NCI-H2196 (cell line): Measurements from ENCODE around the gene ANKH.
"Not testable (repeated sequence)": the region's sequence is repeated elsewhere in the genome, so short reads cannot be mapped to it uniquely, and the experiment has no call there.

Experiments used
- DNase-seq: peaks from one replicate; lab custom pipeline; 2025; ENCODE audit not compliant: unreplicated experiment; lab: John Stamatoyannopoulos, UW

Gene ANKH

DNA sequence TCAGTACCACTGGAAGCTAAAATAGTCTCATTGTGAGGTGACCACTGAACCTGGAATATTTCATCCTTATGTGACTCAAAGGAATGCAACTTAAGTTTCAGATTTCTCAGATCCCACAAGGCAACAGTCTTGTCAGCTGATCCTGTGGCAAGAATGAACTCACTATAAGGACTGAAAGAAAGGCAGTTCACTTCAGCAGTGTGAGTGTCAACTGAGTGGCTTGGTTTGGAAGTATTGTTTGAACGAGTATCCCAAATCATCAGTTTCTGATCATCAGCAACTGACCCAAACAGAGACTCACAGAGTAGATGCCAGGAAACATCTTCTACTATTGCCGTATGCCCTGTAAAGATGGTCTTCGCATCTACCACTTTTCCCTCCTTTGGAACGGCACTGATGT is 74.2 kb downstream of the ANKH start:
- not testable (repeated sequence) for DNase-seq

DNA sequence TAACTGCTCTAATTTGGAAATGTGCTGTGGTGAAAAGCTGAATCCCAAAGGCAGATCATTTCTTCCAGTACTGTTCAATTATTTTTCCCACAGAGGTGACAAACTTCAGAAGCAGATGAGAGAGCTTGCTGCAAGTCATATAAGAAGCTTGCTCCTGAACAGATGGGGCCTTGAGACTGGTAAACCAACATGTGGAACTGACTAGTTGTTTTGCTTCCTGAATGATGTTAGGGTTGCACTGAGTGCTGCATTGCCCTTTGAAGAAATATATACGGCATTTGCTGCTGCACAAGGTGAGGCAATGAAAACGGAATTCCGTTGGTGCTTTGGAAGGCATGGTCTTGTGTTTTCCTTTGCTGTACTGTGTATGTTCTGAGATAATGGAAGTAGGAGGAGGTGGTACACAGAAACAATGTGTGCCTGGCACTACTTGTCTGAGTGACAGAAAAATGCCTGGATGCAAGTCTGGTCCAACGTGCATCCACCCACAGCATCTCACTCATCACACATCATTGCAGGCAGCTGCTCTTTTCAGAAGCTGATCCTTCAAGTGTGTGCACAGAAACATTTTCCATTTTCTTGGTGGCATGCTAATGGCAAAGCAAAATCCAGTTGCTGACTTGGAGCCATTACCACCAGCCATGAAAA is 76.9 kb downstream of the ANKH start:
- DNase-seq: no peak

DNA sequence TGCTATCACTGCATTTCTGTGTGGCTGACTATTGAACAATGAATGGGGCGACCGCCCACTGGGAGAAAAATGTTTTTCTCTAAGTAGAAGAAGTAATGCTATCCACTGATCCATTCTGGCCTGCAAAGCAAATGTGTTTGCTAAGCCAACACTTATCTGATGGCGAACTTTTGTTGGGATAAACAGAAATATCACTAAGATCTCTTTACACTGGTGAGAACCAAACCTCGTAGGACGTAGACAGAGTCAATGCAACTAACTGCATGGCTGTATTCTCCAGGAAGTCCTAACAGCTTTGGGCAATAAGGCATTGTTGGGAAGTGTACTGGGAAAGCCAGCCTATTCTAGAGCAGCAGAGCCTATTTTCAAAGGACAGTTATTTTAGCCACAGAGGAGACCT is 77.7 kb downstream of the ANKH start:
- DNase-seq: no peak

DNA sequence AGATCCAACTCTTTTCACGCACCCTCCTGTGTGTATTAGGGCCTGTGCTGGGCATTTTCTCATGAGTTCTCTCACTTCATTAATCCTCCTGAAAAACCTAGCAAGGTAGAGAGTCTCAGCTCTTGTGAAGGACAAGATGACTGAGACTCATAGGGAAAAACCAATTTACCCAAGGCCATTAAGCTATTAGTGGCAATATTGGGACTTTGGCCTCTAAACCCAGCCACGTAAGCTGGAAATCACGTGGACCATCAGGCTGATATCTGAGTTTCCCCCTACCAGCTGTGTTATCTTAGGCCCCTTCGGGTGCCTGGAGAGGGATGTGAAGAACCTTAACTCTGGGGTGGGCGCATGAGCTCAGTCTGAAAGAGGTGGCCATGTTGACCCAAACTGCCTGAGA is 80.7 kb downstream of the ANKH start:
- DNase-seq: no peak

DNA sequence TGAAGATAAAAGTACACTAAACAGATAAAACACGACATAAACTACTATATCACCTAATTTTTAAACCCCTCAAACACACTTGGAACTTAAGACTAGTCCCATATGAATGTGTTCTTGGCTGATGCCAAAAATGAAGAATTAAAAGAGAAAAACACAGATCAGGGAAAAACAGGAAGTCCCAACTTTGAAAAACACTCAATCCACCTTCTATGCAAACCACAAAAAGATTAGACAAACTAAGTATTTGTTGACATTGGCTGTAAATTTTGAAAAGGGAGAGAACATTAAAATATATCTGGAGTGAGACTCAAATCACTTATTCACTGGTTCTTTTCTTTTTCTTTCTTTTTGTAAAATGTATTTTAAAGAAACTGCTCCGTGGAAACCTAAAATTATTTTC is 81.4 kb downstream of the ANKH start:
- no peak for DNase-seq

DNA sequence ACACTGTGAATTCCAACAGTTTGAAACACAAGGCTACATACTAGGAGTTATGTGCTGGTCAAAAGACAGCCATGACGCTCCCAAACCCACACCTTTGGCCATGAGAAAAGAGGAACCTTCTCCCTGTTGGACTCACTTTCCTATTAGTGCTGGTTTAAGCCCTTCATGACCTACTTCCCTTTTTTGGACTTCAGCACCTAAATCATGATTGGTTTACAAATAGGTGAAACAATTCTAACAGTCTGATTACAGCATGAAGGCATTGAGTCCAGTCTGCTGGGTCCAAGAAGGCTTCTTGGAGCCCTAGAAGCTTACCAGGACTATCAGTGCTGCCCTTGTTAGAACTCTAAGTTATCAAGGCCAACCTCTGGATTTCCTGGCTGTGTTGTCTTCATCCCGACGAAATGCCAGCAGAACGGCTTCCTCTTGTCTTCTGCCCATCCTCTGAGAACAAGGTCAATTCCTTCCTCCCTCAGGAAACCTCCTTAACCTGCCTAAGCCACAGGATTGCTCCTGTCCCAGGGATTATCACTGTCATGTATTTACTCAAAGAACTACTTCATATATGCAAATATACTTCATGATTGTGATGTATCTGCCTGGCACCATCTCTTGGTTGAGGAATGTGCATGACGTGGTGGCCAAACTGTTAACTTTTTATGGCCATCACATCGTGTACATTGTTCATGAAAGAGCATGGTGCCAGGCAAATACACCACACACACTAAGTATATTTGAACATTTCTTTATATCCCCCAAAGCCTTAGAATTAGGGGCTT is 83.6 kb downstream of the ANKH start:
- DNase-seq: no peak

DNA sequence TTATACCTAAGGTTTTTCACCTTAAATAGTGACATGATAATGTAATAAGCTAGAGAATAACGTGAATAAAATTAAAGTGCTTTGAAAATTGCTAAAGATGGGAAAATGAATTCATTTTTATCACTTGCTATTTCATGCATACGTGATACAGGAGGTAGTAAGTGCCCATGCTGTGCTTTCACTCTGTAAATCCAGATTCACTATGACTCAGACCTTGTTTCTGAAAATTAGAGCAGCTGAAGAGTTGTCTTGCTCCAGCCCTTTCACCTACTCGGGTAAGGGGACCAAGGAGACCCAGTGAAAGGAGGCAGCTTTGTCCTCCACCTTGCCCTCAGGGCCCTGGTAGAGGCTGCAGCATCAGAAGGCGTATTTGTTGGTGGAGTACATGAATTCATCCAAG is 87.9 kb downstream of the ANKH start:
- DNase-seq: no peak

DNA sequence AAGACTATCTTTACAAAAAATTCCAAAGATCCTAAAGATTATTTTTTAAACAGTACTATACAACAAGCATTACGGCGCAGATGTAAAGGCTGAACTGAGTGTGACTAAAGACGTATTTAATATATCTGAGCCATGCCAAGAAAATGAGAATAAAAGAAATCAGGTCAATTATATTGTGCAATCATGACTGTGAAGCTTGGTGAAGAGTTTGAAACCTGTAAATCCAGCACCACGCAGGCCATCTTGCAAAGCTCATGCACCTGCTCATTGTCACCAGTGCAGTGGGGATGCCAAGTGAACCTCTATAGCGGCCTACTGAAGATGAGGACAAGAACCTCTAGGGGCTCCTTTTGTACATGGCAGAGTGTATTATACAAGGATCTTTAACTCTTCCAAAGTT is 89.0 kb downstream of the ANKH start:
- DNase-seq: no peak

DNA sequence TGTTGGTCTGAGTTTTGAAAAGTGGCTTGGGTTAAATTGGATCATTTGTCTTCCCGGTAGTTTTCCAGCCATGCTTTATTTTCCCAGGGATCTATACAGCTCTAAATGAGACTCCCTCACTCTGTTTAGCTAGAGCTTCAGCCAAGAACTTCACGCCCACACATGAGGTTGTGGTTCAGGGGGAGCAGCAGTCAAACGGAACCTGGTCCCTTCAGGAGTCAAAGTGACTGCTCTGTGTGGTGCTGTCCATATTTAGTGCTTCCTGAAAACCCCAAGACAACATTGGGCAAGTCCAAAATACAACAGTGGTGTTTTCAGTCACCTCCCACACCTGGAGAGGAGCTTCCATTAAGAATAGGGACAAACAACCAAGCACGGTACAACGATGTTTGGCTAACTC is 90.5 kb downstream of the ANKH start:
- DNase-seq: no peak

DNA sequence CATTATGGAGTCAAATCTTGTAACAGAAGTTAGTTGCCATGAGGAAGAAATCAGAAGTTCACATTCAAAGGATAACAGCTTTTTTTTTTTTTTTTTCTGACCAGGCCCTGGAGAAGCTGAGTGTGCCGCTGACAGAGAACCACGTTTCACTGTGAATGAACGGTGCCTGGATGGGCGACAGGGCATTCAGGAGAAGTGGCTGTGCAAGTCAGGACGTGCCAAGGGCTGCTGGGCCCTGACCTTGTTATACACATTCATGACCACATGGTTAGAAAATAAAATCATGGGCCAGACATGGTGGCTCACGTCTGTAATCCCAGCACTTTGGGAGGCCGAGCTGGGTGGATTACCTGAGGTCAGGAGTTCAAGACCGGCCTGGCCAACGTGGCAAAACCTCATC is 91.6 kb downstream of the ANKH start:
- no peak for DNase-seq

DNA sequence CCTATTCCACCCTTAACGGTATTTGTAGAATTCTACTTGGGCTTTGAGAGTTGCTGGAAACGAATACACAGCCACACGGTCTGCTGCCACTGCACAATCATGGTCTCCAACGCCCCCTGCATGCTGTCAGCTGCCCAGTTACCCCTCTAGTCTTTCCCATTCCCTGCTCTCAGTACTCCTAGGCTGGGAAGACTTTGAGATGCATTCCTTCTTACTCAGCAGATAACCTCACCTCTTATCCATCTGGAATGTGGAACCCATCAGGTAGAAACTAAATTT is 92.8 kb downstream of the ANKH start:
- DNase-seq: no peak

DNA sequence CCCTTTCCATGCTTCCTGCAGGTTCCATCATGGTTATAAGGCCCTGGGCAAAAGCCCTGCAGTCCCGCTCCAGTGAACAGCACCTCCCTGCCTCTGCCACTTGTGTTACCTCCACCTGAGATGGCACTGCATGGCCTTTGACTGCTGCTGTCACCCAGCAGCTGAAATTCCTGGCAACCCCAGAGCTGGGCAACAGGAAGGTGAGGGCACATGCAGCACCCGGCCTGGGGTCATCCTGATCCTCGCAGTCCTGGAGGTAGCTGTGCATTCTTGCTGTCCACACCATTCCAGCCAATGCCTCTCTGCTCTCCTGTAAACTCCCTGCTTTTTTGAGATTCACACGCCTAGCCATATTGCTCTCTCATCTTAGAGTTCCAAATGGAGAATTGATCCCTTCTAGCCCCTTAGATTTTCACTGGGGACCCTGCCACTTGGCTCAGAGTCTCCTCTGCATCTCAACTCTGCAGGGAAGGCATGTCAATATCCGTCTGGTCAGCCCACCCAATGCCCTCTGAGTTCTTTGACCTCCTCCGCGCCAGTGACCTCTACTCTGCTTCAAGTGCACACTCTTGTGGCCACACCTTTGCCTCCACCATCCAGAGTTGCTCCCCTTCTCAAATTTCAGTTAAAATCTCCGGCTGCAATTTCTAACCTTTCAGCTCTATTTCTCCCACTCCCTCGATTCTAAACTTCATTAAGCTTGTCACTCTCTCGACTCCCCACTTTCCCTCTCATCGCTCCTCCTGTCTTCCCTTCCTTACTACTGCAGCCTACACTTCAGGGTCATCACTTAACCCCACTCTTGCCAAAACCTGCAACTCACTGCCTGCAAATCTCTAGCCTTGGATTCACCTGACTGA is 93.4 kb downstream of the ANKH start:
- DNase-seq: no peak

DNA sequence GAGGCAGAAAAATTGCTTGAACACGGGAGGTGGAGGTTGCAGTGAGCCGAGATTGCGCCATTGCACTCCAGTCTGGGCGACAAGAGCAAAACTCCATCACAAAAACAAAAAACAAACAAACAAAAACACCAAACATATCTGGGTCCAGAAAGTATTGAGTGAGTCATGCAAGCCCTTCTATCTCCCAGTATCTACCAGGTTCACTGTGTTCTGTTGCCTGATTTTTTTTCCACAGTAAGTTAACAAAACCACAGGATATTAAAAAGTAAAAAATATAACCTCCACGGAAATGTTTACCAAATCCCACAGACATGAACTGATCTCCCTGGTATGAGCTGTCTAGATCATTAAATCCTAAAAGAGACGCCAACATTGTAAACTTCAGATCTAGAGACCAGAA is 94.4 kb downstream of the ANKH start:
- no peak for DNase-seq

DNA sequence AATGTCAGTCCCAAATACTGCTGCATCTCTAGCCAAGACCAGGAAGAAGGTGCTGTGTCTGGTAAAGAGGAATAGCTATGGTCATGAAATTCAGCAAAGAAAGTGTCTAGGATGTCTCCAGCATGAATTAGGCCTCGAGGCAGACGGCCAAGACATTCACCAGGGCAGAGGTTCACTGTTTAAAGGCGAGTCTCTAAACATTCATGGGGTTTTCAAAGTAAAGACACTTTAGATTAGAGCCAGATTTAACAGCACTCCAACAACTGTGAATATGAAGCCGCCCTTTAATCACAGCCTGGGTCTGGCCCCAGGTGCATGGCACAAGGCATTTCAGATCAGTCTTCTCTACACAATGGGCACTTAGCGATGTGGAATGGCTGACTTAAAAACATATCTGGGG is 95.0 kb downstream of the ANKH start:
- DNase-seq: no peak

DNA sequence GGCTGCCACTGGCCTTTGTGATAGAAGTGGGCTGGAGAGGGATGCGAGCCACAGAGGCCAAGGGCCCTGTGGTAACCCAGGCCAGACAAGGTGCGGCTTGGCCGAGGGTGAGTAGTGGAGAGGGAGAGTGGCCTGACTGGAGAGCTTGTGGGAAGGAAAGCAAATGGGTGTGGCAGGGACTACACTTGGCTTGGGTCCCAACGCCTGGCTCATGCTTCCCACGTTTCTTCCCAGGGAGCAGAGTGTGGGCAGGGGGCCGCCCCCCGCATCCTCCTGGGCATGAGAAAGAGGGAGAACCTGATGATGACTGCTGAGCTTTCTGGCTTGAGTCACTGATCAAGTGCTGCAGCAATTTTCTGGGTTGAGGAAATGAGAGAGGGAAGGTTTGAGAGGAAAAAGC is 95.7 kb downstream of the ANKH start:
- no peak for DNase-seq

DNA sequence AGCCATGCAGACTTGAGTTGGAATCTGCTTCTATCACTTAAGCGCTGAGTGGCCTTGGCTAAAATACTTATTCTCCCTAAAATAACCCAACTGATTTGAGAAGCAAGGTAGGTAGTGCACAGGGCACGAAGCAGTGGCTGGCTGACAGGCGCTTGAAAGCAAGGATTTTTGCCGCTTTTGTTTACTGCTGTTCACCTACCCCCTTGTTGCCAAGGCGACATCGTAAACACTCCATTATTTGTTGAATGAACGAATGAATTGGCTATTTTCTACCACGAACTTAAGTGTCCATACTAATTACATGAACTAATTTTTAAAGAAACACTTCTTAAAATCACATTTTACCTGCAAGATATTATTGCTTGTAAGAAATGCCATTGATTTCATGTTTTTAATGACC is 98.0 kb downstream of the ANKH start:
- DNase-seq: no peak

DNA sequence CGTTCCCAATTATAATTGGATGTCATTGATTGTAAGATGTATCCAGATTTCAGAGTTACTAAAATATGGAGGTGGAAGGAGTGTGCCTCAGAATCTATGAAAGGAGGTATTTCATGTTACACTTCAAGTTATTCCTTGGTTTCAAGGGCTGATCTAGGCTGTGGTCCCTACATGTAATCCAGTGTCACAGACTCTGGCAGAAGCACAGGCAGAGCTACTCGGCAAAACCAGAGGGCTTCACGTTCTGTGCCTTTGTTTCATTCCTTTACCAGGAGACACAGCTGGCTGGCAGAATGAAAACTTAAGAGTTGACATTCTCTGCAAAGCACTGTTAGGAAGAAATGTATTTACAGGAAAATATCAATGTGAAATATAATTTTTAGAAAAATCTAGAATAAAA is 99.6 kb downstream of the ANKH start:
- no peak for DNase-seq

DNA sequence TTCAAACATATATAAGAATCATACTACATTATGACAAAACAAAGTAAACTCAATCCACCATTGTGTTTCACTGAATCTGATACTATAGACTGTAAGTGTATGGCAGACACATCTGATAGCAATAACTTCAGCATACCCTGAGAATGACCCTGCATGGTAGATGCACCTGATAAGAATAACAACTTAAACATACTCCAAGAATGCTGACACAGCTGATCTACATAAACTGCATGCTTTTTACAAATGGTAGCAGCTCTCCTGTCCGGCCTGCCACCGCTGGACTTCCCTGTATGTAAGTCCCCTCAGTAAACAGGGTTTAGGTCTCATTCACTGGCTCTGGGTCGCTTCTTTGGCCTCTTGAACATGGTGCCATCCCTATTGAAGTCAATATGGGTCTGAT is 100.4 kb downstream of the ANKH start:
- DNase-seq: no peak

DNA sequence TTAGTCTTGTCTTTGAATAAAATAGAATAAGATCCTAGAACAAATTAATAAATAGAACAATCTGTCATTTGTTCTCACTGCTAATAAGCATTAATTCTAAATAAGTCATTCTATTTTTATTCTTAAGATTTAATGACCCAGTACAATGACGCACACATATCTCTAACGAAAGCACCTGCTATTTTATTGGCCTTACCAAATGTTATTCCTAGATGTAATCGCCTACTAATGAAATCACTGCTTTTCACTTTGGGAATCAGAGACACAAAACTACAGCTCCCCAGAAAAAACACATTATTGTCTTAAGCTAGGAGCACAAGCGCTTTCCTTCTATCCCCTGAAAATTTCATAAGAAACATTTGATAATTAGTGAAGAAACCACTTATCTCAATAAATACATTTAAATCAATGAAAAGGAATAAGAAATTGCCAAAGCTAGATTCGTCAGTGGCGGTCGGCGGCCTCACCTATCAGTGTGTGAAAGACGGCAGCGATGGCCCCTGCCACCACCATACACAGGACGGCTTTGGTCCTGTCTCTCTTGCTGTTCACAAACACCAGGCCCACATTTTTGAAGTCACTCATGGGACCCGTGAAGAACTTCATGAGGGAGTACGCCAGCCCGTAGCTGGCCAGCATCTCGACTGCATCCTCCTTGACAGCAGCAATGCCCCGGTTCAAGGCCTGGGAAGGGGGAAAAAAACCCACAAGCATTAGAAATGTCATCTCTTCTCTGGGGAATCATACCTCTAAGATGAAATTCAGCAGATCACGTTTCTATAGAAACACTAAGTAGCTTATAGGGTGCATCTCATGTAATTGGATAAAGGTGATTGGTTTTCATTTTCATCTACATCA is 102.8 kb downstream of the ANKH start:
- no peak for DNase-seq

DNA sequence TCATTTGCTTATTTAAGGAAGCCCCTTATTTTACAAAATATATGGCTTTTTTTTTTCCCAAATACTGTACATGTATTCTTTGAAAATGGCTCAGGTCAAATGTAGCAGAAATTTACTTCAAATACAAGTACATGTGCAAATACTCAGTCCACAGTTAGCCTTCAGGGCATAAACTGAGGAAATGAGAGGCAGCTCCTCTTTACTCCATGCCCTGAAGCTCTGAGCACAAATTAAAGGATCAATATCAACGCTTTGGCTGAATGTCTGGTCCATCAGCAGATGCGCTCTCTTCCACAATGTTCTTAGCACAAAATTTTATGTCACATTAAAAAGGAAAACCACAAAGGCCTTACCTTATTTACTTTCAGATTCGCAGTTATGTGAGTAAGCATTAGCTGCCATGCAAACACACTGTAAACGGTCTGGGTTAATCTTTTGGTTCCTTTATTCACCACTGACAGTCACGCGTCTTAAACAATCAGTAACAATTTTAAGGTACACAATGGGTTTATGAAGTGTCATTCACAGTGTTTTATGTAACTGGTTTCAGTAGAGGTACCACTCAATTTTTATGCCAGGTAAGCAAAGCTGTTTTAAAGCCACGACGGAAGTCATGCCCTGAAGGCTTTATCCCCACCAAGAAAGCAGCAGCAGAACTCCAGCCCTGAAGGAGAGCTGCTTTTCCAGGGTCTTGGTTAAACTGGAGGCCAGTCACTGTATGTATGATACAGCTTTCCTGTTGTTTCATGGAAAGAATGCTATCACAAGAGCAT is 103.7 kb downstream of the ANKH start:
- no peak for DNase-seq

DNA sequence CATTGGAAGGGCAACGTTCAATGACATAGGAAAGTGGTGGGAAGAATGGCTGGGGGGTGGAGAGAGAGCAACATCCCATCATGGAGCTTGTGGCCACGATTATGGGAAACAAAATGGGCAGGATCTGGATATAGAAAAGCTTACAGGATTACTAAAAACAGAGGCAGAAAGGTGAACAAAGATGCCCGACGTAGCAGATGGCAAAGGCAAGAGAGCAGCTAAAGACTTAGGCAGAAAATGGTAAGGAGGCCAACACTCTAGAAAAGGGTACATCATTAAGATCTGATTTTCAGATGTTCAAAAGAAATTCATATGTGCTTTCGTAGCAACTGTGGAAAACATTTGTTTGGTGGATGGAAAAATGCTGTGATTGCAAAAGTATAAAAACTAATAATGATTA is 104.5 kb downstream of the ANKH start:
- DNase-seq: no peak
